NCI-H2196 treated with DMSO at 0.1 percent for 48 hours (cell line): ENCODE data around the gene ENPP6.

ENCODE experiments used
- DNase-seq: peaks from one replicate; lab custom pipeline; 2025; ENCODE audit not compliant: unreplicated experiment; lab: John Stamatoyannopoulos, UW

The ENPP6 gene

DNA sequence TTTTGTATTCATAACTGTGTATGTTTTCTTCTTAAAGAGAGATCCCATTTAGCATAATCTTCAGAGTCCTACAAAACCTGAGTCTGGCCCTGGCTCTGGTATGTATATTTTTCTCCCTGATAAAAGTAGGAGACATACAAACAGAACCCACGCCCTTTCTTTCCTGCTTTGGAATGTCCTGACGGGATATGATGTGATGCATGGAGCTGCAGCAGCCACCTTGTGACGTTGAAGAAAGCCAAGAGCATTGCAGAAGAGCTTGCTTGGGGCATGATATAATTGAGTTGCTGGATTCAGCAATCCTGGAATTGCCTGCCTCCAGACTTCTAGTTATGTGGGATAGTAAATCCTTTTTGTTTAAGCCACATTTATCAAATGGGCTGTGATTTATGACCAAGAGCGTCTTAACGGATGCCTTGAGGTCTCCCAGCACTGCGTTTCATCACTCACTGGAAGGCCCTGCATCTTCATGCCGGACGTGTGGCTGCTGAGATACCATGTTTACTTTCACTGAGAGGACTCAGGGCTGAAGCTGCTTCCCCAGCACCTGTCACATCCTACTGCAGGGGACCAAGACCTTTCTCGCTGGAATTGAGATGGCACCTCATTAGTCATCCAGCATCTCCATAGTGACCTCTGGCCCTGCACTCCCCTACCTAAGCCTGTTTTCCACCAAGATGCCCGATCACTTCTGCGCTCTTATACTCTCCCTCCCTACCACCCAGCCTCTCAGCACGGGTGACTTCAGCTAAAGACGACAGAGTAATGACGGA is 107.0 kb downstream of the ENPP6 start:
- no peak for DNase-seq

DNA sequence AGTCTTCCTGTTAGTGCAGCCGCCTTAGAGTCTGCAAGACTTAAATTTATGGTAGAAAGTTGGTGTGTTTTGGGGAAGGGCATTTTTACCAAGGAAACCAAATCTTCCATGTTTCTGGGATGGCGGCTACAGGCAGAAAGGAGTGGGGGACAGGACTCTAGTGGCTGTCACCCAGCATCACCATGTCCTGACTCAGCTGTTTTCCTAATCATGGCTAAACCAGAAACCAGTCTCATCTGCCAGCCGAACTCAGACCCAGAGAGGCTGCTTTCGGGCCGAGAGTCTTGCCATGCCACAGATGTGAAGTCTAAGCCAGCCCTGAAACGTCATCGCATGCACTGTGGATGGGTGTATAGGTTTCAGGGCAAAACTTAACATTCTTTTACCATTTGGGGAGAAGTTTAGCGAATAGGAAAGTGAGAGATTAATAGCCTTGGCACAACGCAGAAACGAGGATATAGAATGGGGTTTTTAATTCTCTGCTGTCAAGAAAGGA is 109.6 kb downstream of the ENPP6 start:
- no peak for DNase-seq

DNA sequence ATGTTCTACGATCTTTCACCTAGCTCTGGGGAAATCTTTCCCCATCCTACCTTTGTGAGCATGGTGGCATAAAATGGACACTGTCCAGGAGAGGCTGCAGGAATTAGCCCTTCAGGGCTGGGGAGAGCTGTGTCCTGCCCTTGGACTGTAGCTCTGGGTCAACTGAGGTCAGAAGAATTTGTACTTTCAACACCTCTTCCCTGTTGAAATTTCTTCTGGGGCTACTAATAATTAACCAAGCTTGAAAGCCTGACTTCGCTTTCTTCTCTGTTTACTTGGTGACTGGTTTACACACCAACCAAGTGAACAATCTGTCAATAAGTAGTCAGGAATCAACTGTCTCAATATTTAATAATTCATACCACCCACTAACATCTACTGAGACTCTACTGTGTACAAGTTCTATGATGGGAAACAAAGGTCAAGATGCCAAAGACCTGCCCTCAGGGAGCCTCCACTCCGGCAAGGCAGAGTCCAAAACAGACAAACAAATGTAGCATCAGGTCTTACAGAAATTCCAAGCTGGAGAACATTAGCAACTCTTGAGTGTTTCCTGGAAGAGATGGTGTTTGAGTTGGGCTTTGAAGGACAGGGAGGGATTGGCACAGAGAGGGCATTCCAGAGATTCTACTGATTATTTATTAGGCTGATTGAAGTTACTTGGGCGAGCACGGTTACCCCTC is 113.1 kb downstream of the ENPP6 start:
- DNase-seq = no peak

DNA sequence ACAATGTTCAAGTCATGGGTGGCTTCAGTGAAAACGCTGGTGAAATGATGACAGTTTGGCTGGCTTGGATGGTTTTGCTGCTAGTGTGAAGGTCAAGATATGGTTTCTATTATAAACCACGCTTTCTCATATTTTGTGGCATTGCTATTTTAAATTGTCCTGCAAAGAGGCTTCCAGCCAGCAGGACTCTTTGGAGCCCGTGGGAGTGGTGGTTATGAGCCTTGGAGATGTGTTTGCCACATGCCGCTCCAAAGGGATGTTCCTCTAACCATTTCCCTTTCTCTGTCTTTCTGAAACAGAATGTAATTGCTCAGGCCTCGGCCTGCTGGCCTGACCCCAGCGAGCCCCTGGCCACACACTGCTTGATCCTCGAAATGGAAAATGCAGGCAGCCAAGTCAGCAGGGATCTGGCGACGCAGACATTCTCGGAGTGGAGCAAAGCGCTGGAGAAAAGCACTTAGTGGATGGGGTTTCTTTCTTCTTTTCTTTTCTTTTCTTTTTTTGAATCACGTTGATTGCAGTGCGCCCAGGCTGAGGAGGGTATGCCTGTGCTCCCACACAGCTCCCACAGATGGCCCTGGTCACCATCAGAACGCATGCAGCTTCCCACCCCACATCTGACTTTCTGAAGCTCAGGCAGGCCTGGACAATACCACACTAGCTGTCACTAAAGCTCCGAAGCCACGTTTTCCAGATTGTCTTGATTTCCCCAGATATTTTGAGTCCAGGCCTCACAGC is 114.0 kb downstream of the ENPP6 start:
- DNase-seq = no peak

DNA sequence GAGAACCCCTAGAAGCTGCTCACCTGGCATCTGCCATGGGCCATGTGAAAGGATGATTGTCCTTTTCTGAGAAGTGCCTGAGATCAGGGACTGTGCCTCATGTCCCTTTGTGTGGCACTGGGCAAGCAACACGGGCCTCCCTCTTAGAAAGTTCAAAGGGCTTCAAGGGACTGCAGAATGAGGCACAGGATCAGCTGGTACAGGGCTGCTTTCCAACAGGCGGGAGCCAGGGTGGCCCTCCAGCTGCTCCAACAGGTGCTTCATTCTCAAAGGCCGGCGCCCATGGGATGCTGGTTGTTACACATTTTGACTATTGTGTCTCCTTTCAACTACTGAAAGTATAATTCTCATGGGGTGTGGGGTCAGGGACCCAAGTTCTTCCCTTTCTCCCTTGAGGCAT is 114.7 kb downstream of the ENPP6 start:
- DNase-seq = no peak

DNA sequence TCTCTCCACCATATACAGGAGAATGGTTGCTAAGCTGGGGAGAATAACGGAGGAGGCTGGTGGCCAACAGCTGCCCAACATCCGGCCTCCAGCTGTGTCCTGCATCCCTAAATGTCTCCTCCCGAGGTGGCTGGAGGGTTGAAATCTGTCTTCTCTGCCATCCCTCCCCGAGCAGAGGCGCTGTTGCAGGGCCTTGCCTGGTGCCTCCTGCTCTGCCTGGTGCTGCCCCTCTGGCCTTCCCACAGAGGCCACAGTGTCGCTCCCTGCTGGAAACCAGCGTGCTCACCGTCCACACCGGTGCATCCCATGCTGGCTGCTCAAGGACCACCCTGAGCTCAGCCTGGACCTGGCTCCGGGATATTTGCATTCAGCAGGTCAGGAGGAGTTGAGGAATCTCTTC is 115.2 kb downstream of the ENPP6 start:
- DNase-seq = no peak

DNA sequence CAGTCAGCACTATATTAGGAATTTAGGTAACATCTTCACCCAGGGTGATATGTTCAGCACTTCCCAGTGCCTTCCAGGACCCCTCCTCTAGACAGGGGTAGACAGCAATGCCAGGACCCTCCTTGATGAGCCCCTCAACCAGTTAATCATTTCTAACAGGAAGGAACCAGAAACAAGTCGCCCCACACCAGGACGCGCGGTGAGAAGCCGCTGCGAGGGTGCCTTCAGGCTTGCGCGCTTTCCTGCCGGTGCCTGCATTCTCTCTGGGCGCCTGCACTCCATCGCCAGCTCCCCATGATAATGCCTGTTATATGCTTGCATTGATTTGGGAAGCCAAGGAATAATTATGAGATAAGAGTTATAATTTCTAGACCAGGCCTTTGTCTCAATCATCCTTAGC is 116.0 kb downstream of the ENPP6 start:
- no peak for DNase-seq

DNA sequence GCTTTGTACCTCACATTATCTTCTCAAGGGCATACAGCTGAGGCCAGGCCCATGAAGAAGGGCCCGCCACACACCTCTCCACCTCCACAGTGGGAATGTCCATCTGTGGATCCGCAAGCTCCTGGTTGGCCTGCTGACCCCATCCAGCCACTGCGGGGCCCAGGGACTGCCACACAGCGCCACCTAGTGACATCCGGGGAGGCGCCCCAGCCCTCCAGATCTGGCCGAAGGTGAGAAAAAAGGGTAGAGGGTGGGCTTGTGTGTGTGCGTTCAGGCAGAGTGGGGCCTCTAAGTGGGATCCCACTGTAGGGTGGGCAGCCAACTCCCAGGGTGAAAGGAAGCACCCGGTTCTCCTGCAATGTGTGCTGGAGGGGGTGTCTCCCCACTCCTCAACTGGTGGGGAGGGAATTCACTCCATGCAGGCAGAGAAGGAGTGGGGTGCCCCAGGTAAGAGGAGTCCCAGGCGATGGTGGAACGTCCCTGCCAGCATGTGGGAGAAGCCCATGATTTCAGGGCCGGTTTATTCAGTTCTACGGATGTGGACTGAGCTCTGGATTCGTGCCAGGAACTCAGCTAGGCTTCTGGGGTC is 117.3 kb downstream of the ENPP6 start:
- DNase-seq = no peak

DNA sequence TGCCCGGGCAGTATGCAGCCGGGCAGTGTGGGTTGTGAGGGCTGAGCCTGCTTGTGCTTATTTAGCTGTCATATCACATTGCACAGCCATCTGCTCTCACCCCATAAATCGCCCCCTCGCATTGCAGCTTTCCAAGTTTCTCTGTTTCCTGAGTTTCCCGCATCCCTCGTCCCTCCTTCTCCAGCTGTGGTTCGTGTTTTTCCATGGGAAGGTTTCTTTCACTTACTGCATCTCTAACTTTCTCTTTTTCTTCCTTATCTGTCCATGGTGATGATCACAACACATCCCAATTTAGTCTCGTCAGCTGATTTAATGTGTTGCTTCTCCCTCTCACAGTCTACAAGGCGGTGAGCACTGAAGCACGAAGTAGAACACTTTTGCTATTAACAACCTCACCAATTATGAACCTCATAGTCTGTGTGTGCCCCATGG is 118.1 kb downstream of the ENPP6 start:
- DNase-seq = no peak

DNA sequence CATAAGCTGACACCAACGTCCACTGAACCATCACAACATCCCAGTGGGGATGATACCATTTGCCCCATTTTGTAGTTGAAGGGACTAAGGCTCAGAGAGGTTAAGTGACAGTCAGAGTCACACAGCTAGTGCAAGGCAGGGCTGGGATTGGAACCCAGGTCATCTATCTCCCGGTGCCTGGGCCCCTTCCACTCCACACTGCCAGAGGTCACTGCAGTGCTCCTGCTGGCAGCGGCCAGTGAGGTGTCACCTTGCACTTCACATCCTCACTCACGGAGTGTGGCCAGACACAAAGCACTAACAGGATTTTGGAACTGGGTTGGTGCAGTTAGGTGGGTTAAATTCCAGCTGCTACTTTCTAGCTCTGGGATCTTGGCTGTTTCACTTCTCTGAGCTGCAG is 118.7 kb downstream of the ENPP6 start:
- DNase-seq = no peak

DNA sequence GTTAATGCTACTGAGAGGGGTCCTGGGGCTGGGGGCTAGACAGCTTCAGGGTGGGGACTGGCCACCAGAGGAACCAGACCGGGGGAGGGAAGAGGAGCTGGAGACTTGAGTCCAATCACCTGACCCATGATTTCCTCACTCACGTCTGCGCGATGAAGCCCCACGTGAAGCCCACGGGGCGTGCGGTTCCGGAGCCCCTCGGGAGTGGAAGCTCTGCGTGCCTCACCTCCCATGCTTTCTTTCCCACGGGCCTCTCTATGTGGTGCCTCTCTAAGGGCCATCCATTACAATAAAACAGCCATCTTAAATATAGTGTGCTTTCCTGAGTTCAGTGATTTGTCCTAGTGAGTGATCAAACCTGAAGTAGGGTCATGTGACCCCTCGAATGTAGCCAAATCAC is 119.9 kb downstream of the ENPP6 start:
- DNase-seq = no peak

DNA sequence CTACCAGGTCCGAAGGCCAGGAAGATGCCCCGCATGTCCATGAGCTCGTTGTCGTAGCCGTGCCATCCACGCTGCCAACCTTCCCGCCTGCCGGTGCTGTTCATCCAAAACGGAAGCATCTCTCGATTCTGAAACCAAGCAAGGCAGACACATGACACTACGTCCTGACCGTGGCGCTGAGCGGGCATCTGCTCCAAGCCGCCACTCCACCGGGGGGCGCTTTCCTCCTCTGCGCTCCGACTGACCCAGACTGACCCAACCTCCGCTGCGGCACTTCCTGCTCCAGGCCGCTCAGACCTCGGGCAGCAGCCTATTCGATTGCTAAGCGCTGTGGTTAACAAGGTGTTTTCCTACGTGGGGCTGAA is 120.5 kb downstream of the ENPP6 start:
- no peak for DNase-seq

DNA sequence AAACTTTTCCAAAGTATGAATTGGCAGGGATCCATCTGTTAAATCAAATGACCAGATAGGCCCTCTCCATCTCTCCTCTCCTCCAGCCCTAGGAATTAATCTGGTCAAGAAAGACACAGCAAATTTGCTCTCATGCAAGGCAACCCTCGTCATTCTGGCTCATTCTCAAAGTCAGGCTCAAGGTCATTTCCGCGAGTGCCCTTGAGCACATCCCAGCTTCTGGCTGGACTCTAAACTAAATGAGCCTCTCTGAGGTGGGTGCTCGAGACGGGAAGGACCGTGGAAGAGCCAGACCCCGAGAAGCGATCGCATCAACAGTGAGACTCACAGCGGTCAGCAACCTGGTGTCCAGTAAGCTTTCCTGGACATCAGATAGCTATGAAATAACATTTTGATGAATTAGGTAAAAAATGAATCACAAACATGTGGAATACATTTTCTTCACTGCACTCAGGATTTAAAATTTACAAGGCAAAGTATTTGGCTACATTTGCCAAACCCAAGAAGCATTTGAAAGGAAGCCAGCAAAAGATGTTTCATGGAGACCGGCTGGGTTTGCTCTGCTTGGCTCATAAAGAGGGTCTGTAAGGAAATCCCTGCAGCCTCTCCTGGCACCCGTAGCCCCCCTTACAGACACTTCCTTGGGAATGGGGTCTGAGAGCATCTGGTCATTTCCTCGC is 121.0 kb downstream of the ENPP6 start:
- no peak for DNase-seq

DNA sequence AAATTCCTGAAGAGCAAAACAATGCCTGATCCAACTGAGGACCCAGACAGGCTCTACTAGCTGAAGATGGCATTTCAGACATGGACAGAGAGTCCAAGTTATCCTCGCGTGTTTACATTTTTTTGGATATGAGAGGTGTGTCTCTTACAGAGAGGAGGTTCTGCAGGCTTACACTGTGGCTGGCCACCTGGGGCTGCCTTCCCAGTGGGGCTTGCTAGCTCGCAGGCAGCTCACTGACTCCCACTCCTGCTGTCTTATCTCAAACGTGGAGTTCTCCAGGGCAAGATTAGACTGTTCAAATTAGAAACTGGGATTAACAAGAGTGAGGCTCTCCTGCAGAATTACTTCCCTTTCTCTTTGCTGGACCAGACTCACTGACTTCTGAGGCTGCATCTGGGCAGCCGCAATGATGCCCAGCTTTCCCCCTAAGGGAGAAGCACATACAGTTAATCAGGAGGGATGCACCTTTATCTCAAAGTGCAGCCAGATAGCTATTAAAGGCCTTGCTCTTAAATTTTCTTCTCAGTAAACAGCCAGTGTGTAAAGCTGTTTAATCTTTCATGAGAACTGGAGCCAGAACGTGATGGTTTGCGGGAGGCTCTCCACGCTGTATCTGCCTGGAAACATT is 123.0 kb downstream of the ENPP6 start:
- no peak for DNase-seq

DNA sequence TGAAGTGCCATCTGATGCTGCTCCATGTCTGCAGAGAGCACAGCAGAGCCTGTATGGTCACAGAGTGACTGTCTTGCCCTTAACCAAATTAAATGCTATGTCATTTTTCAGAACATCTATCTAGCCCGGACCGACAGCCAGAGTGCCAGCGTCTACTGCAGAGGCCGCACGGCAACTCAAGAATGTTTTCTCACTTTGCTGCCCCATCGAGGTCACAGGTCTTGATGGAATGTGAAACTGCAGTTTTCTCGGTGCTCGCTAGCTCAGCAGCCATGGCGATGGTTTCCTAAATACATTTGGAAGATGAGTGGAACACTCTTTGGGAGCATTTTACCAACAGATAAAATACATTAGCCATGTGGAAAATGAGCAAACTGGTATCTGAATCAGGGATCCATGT is 125.7 kb downstream of the ENPP6 start:
- no peak for DNase-seq

DNA sequence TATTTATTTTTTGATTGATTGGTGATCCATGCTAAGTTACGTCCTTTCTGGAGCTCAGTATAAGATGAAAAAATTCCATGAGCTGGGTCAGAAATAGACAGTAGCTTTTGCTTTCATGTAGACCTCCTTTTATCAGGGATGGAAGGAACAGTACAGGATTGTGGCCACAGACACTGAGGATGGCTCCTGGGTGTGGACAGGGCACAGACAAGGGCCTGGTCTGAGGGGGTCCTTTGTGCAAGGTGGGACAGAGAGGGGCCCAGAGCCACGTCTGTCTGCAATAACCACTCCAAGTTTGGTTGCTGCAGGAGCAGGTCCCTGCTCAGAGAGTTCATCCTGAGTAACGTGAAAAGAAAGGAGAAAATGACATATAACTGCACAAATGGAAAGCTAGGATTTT is 127.1 kb downstream of the ENPP6 start:
- no peak for DNase-seq

DNA sequence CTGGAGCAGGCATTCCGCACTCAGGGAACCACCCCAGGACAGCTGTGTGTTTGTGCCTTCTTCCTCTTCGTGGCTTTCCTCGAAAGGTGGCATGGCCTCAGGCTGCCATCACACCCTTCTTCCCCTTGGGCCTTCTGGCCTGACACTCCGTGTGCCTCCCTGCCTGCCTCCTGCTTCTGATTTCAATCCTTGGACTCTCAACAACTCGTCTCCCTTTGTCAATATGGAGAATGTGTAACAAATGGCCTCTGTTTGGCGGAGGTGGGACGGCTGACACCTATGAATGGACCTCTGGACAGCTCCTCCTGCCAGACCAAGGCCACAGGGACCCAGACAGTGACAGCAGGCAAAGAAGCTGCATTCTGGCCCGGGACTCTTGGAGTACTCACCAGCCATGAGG is 137.0 kb downstream of the ENPP6 start:
- no peak for DNase-seq

DNA sequence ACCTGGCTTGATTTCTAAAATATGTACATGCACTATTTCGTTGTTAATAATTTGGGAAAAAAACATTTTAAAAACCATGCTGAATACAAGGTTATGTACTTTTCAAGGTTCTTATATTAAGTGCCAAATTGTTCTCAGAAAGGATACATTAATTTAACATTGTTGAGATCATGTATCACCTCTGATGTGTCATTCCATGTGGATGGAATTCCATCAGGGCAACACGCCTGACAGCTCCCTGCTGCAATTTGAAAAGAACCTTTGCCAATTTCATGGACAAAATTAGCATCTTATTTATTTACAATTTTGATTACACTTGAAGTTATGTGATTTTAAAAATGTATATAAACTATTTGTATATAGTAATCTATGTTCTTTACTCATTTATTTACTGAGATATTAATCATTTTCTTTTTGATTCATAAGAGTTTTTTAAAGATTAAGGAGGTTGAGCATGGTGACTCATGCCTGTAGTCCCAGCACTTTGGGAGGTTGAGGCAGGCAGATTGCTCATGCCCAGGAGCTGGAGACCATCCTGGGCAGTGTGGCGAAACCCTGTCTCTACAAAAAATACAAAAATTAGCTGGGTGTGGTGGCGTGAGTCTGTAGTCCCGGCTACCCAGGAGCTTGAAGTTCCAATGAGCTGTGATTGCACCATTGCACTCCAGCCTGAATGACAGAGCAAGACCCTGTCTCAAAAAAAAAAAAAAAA is 142.8 kb downstream of the ENPP6 start:
- DNase-seq = no peak

DNA sequence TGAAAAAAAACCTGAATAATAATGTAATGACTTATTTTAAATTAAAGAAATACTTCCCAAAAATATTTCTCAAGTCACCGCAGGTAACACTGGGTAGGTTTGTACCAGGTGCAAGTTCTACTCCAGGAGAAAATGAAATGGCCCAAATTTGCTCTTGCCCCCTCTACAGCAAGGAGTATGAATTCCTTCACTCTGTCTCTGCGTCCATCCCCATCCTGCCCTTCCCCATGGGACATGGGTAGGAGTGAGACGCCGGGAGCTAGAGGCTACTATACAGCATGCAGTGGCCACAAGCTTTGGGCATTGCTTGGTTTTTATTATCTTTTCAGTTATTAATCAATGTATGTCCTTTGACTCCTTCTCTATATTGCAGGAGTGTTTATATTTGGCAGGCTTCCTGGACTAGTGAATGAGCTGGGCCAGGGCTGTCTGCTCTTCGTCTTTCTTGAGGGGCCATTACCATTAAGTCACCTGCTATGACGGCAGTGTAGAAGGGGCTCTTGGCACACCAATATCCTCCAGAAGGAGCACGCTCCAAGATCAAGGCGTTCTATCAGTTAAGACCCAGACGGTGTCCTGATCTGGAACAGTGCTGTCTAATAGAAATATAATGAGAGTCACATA is 149.6 kb downstream of the ENPP6 start:
- no peak for DNase-seq
